GM12801 (cell line): ENCODE results near the gene SGPP1.

Experiments used
- CTCF ChIP-seq: IDR thresholded peaks from one replicate; pipeline ENCODE4 v1.5.1; 2011; ENCODE audit warnings: control low read depth; ENCODE audit not compliant: insufficient read length; ENCODE audit errors: extremely low read depth

The SGPP1 gene

DNA sequence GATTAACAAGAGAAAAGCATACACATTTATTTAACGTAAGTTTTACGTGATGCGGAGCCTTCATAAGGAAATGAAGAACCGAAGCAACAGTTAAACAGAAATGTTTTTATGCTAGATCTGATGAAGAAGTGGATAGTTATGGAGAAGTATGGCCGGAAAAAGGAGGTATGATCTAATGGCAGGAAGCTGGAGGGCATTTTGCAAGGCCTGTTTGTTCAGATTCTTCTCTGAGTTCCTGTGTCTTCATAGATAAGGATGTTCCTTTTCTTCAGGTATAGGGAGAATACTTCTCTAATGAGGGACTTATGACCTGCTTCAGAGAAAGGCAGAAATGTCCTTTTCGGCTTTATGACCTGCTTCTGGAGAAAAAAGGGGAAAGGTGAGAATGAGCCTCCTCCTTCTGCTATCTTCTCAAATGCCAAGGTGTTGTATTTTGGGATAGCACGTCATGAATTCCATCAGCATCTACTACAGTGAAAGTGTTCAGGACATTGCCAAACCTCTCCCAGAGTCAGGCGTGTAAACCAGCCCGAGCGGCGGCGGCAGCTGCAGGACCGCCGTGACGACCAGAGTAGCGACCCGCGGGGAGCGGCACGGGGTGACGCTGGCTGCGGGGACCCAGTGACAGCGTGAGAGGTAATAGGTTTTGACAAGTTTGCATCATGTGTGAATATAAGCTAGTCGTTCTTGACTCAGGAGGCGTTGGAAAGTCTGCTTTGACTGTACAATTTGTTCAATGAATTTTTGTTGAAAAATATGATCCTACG, 33.7 kb upstream of the SGPP1 start:
- TF ChIP-seq CTCF: no peak

DNA sequence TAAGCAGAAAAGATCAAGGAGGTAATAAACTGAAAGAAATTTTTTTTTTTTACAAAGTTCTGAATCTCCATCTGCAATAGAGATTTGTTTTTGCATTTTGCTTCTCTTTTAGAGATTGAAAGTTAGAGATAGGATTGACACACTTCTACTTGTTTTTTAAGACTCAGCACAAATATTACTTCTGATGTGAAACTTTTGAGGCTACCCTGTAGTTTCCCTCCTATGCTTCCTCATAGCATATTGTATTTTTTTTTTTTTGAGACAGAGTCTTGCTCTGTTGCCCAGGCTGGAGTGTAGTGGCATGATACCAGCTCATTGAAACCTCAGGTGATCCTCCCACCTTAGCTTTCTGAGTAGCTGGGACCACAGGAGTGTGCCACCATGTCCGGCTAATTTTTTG, 32.1 kb upstream of the SGPP1 start:
- no peak for TF ChIP-seq CTCF

- no peak for TF ChIP-seq CTCF
Measured at GRCh38 chr14:63759456-63759855, 31.6 kb upstream of the SGPP1 start.

DNA sequence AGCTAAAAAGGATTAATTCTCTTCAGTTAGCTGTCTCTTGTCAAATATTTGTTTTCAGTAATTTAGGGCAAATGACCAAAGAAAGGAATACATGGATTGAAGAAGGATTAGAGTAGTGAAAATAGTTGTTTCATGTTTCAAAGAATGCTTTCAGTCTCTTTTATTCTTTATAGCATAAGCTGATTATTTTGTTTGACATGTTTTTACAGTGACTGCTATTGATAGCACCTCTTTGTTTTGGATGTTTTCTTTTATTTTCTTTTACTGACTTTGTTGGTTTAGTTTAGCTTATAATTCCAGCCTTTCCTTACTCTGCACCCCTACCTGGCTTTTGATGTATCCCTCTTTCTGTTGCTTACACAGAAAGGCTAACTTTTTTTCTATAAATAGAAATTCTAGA, 29.3 kb upstream of the SGPP1 start:
- no peak for TF ChIP-seq CTCF

- no peak for TF ChIP-seq CTCF
Measured at GRCh38 chr14:63752449-63753169, 24.7 kb upstream of the SGPP1 start.

DNA sequence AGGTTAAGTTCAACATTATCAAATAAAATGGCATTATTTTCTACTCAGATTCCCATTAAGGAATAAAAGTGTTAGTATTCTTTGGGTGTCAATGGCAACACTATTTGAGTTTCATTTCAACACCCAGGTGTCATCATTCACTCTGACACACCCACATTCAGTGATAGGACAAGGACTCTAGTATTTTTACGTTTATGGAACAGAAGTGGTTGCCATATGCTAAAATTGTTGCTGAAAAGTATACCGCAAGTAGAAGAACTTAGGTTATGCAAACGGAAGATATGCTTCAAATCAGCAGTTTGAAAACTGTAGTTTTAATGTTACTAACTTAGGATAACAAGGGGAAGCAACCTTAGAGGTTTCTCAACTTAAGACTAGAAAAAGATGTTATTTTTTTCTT, 20.0 kb upstream of the SGPP1 start:
- no peak for TF ChIP-seq CTCF

GRCh38 chr14:63745858-63746425, 18.1 kb upstream of the SGPP1 start:
- TF ChIP-seq CTCF: no peak
